ENCODE results near the gene DNAJC4.
A peak's percentile ranks its signal among the peaks of the same experiment; 100 is the strongest.

The DNAJC4 gene

GRCh38 chr11:64231546-64231945 is 1.2 kb downstream of the DNAJC4 start:
- no peak for DNase-seq (ENCODE audit: low spot score)
- Histone ChIP-seq H3K4me3 (no peak overlapping the region), H3K27ac (peak overlapping the region in 1 of 2 donors; percentile 5)
- TF ChIP-seq CTCF (IDR thresholded peaks at IDR 0.05): no peak

GRCh38 chr11:64232182-64232966 is 2.0 kb downstream of the DNAJC4 start:
- H3K27ac ChIP-seq: peak overlapping the region in 1 of 2 donors; percentile 20
- DNase-seq (ENCODE audit: low spot score): no peak

GRCh38 chr11:64232967-64233315 is 2.6 kb downstream of the DNAJC4 start:
- no peak for TF ChIP-seq CTCF (IDR thresholded peaks at IDR 0.05)
- DNase-seq (ENCODE audit: low spot score): no peak
- no peak overlapping the region for H3K4me3 ChIP-seq
- peak overlapping the region in 1 of 2 donors; percentile 20 for H3K27ac ChIP-seq

More at GRCh38 chr11:64232182-64232966, 2.0 kb downstream of the DNAJC4 start:
- no peak for TF ChIP-seq CTCF (IDR thresholded peaks at IDR 0.05)
- H3K4me3 ChIP-seq: no peak overlapping the region

GRCh38 chr11:64233913-64234586 is 3.7 kb downstream of the DNAJC4 start, which contains the start of gene VEGFB:
Gene VEGFB (plus strand): TSS chr11:64234584. CDS start chr11:64234834, 250 bp downstream.
- DNase-seq (ENCODE audit: low spot score): no peak
- peak within 1 kb of the TSS; percentile 88 to 97 for H3K27ac ChIP-seq
- no peak for TF ChIP-seq CTCF (IDR thresholded peaks at IDR 0.05)
- H3K4me3 ChIP-seq: peak within 1 kb of the TSS; percentile 84

- DNase-seq (ENCODE audit: low spot score): no peak
- TF ChIP-seq CTCF (IDR thresholded peaks at IDR 0.05): no peak
Observed at GRCh38 chr11:64234647-64235379, 4.5 kb downstream of the DNAJC4 start.

GRCh38 chr11:64235437-64236161 is 5.3 kb downstream of the DNAJC4 start:
- no peak for TF ChIP-seq CTCF (IDR thresholded peaks at IDR 0.05)
- Histone ChIP-seq H3K27ac (peak overlapping the region; percentile 88 to 97), H3K4me3 (peak overlapping the region; percentile 84)
- DNase-seq (ENCODE audit: low spot score): no peak

More at GRCh38 chr11:64234647-64235379, 4.5 kb downstream of the DNAJC4 start:
- Histone ChIP-seq H3K27ac (peak overlapping the region; percentile 88 to 97), H3K4me3 (peak overlapping the region; percentile 84)

All from coronary artery (tissue), 2 donors.